ENCODE data around the gene TJAP1.

DNA sequence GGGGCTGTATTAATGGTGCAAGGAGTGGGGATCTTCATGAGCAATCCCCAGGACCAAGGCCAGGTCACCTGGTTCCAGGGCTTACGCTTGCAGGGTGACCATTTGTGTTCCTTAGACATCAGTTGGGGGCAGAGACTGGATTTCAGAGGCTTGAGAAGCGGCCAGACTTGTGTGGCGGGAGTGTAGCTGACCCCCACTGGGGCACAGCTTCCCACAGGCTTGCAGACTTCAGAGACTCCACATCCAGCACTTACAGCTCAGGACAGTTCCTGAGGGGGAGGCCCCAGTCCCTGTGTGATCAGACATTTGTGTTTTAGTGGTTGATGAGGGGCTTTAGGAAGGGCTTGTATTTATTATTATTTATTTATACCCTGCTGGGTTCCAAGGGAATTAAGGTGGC lies 15.3 kb downstream of the TJAP1 start:
- TF ChIP-seq POLR2AphosphoS5 (IDR thresholded peaks at IDR 0.05): no peak
- no peak for TF ChIP-seq POLR2A (IDR thresholded peaks at IDR 0.05)
